Stimulated activated naive CD8-positive, alpha-beta T cell treated with anti-CD3 and anti-CD28 coated beads, Interleukin-15, Interleukin-2, amounts not matched to agents 100 U/mL and 50 U/mL, for 24 hours (primary cell): ENCODE data around the gene FAT1.

Experiments
- ATAC-seq: fragments of 150-1000 bp; cut with Tn5 transposase; one replicate; pipeline ENCODE4 v1.10.0; 2021
- DNase-seq: peaks from one replicate; pipeline ENCODE4 v3.0.0; 2021

The FAT1 gene

DNA sequence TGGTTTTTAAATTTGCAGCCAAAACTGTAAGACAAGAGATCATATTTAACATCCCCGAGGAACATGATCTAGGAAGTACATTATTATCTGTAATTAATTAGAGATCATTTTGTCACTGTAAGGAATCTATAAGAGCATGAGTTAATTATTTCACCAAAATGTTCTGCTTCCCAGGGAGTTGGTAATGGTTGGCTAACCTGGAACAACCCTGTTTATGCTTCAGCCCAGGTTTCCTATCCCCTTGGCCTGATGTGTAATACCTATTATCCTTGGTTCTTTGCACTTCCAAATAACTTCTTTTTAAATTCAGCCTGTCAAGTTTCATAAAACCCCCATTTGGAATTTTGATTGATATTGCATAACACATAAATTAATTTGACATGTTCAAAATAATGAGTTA is 161.9 kb downstream of the FAT1 start:
- ATAC-seq (no peak), DNase-seq (no peak)

DNA sequence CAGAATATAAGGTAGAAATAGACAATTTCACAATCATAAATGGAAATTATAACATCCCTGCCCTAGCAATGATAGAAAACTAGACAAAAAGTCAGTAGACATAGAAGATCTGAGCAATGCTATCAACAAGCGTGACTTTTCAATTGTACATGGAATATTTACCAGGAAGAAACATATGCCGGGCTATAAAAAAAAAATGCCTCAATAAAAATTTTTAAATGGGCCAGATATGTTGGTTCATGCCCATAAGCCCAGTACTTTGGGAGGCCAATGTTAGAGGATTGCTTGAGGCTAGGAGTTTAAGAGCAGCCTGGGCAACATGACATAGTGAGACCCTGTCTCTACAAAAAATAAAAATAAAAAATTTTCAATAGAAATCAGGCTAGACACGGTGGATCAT is 163.0 kb downstream of the FAT1 start:
- DNase-seq (no peak), ATAC-seq (no peak)

DNA sequence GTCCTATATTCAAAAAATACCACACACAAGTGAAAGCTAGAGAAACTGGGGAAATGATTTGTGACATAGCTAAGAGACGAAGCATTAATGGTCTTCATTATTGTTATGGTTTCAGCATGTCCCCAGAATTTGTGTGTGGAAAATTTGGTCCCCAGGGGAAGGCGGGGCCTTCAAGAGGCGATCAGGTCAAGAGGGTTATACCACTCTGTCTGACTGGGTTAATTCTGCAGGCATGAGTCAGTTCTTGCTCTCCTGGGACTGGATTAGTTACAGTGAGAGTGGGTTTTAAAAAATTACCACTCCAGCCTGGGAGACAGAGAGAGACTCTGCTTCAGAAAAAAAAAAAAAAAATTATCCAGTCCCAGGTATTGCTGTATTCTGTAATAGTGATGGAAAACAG is 166.2 kb downstream of the FAT1 start:
- no peak for DNase-seq
- ATAC-seq: no peak

DNA sequence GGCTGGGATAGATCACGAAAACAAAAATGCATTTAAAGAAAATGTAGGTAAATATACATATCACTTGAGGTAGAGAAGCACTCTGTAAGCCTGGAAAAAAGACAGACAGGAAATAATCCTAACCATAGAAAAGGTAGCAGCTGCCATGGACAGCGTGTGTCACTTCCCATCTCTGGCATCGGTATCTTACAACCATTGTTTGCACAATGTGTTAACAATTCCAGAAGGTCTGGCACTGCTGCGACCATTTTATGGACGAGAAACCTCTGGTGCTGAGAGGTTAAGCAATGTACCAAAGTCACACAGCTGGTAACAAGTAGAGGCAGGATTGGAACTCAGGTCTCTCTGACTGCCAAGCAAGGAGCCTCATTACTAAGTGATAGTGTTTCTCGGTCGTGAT is 166.6 kb downstream of the FAT1 start:
- DNase-seq: no peak

DNA sequence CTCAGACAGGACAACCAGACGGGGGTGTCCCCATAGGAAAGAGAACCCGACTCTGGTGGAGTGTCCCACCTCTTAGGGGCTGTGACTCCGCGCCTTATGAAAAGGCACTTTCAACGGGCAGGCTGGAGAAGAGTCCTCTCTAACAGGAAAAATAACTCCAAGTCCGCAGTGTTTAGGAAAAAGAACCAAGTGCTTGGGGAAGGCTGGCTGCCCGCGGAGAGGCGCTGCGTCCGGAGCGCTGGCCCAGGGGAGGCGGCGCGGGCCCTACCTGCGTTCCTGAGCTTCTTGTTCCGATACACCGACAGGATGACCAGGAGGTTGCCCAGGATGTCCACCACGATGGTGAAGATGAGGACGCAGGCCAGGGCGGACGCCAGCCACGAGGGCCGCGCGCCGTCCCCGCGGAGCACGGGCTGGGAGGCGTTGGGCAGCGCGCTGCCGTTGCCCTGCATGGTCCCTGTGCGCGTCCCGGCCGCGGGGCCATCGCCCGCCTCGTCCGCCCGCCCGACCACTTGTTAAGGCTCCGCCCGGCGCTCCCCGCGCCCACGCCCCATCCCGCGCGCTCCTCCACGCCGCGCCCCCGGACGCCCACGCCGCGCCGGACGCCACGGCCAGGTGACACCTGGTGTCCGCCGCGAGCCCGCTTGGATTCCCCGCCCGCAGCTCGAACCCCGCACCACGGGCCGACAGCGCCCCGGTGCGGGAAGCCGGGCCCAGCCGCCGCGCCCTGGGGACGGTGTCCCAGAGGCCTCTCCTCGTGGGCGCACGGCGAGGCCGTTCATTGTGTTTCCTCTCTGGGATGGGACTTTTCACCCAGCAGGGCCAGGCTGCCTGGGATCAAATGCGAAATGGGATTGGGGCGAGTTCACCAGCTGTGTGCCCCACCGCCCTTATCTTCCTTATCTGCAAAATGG is 168.5 kb downstream of the FAT1 start, which contains the start of gene MTNR1A:
Gene MTNR1A, minus strand, starts transcription at position 654 of the 914 bp plus-strand sequence. Its CDS starts 202 bp downstream, at position 452.
- DNase-seq (no peak), ATAC-seq (no peak)

More for the DNA sequence above, 166.6 kb downstream of the FAT1 start:
- ATAC-seq: no peak

DNA sequence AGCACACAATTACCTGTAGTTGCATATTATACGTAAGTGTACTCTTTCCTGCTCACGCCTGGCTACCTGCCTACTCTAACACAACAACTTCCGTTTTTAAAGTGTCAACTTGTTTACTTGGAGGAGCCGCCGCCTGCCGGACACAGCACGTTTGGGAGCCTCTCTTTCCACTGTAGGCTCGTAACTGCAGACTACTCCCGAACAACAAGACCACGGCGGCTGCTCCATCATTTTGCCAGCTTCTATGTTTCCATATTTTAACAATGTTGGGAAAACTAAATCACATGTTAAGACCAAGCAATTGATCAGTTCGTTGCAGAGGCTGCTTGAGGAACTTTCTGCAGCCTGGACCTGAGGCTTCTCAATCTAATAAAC is 169.1 kb downstream of the FAT1 start:
- no peak for DNase-seq
- ATAC-seq: no peak

DNA sequence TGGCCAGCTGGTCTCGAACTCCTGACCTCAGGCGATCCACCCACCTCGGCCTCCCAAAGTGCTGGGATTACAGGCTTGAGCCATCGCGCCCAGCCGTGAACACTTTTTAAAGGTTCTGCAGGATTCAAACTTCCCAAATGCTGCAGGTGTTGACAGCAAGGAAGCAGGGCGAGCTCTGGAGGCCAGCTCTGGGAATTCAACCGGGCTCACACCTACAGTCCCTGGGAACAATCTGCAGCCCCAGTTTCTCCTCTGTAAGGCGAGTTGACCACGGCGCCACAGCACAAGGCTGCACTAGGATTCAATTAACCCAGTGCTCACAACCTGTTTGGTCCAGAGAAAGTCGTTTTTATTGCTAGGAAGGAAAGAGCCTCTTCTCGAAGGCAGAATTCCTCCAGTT is 169.9 kb downstream of the FAT1 start:
- ATAC-seq (no peak), DNase-seq (no peak)

DNA sequence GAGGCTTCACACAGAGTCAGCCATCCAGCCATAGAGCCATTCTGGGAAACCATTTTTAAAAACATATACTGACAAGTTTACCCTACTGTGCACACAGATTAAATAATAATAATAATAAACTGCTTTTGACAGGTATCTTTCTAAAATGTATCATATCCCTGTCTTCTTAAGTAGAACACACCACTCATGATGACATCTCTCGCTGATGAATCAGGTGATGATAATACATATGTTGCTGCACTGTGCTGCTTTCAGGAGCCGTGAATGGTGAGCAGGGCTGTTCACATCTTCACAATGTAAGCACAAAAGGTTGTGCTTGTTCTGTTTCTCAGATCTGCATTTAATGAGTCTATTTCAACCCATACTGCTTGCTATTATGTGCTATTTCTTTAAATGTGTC is 171.8 kb downstream of the FAT1 start:
- DNase-seq (no peak), ATAC-seq (no peak)

DNA sequence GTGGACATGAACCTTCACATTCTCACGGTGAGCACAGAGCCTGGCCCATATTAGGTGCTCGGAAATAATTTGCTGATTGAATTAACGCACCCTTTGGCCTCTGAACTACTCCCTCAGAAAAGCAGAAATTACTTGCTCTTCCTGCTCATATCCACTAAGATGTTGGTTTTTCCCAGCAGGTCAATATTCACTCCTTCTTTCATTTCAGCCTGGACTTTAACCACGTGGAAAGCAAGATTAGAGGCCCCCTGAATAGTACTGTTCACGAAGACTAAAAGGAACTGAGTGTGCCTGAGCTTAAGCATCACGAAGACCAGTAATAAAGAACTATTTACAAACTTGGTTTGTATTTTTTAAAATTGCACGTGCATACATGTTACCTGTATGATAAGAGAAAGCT is 178.2 kb downstream of the FAT1 start:
- no peak for ATAC-seq
- no peak for DNase-seq

DNA sequence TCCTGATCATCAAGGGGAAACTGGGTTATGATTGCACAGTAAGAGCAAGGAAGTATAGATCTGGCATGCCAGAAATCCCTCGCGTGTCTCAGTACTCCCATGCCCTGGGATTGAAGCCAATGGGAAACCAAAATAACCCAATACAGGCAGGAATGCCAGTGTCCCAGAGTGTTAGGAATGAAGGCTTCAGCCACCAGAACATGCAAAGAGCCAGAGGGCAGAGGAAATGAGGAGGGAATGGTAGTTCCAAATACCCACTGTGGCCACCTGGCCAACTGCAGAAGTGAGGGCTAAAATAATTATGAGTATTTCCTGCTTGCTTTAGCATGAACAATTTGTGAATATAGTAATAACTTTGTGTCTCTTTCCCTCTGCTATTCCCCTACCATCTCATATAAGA is 180.4 kb downstream of the FAT1 start:
- DNase-seq: no peak
- no peak for ATAC-seq

DNA sequence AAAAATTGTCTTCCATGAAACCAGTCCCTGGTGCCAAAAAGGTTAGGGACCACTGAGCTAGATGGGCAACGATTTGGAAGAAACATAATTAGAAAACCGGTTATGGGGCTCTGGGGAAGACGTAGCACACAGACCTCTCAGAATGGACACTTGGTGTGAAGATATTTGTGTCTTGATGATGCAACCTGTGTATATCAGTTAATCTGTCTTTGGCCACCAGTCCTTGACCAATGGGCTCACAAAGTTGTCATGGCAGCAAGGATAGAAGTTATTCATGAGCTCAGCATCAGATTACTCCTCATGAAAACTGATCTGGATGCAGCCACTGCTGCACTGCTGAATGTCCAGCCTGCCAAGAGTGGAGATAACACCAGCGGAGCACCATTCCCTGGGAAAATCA is 181.9 kb downstream of the FAT1 start:
- DNase-seq: no peak
- no peak for ATAC-seq

DNA sequence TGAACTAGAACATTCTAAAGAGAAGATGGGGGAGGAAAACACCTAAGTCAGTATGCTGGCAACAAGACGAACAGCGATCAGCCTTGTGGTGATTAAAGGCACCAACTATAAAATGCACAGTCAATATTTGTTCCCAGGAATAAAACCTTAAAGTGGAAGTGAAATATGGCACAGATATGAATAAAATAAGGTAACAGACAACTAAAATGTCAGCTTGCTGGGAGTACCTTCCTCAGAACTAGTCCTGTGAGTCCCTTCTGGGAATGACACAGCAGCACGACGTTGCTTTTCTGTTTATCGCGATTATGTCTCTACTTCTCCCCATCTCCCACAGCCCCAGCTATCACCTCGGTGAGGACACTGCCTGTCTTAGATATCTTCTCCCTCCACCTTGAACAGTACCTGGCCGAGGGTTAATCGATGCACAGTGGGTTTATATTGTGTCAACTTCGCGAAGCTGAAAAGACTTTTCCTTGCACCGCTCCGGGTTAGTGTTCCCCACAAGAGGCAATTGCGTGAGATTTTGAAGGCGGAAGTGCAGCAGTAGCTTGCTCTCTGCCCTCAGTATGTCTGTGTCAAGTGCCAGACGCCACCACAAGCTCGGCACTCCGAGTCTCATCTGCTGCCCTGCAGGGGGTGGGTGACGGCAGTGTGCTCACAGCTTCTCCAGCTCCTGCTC is 185.7 kb downstream of the FAT1 start:
- ATAC-seq (no peak), DNase-seq (no peak)
